ENCODE data around the gene DNAH10. TPM values are rescaled to one million over a fixed set of nuclear protein-coding genes. Genes with fewer than 3 reads are reported as not detected.

Gene DNAH10
- total and polyA plus RNA-seq, 10 of the 15 experiments (the other 5 are each of a cell fraction or from before 2014, with no cell fraction given) = 0.01 to 0.32 (median 0.06) TPM

DNA sequence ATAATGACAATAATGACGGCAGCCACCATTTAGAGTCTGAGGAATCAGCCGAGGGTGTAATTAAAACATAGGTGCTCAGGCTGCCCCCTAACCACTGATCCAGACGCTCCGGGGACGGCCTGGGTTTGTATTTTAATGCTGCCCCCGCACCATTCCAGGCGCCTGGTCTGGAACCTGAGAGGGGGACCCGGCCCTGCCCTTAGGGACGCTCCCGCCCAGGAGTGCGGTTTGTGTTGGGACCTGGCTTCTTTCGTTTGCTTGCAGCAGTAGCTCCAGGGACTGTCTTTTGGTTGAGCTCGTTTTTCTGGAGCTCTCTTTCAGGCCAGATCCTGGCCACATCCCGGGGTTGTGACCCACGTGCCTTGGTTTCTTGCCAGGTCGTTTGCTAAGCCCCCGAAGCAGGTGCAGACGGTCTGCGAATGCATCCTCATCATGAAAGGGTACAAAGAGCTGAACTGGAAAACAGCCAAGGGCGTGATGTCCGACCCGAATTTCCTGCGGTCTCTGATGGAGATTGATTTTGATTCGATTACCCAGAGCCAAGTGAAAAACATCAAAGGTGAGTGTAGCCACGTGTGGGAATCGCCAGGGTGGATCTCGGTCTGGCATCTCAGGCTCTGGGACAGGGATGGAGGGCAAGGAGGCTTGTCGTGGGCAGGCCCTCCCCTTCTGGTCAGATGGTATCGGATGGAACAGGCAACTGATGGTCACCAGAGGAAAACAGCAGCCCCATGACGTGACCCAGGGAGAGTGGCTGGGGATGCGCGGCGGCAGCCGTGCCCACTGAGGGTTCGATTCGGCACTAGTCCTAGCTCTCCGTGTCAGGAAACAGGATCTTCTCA, 147.0 kb downstream of the DNAH10 start:
- ChIA-PET POLR2A (no interaction called here), SMC1A (ENCODE audit: uncharacterized antibody, unreplicated experiment) (no interaction called here), CTCF (interaction anchor here (0.9 kb wide), 1 partner anchor 17 kb away, joined by 6 read pairs; no protein-coding TSS in a partner anchor), RAD21 (ENCODE audit: unreplicated experiment) (interaction anchor here (1.3 kb wide), 1 partner anchor 122 kb away, joined by 3 read pairs; no protein-coding TSS in a partner anchor)
- in situ Hi-C loops (cut with MboI) = no loop called here
- DNase-seq (ENCODE audit: low read depth, low spot score) = no peak
- WGBS (ENCODE audit: insufficient coverage, insufficient replicate concordance, low lambda C conversion rate, missing lambda C conversion rate) = 65% methylated on average over 37 of the region's 37 CpGs
- H3K9ac ChIP-seq (ENCODE audit: control insufficient read depth, insufficient read depth, low read length) = no peak overlapping the region
- ATAC-seq = no peak
- no TSS peak for BruUV-seq (replicated peaks)
- H3K4me3 ChIP-seq = no peak overlapping the region
- no peaks in the 10 kb centered on the region; a peak in 1 of 4 replicates for H3K27me3 ChIP-seq (replicated peaks in 1 of 2; ENCODE audit: control insufficient read depth in 2 of 2, insufficient read depth in 2 of 2, low read length in 1 of 2)
- H3K4me1 ChIP-seq (ENCODE audit: control insufficient read depth, insufficient read depth, low read length) = no peaks in the 10 kb centered on the region
- H3K79me2 ChIP-seq (ENCODE audit: control insufficient read depth, insufficient read depth, low read length) = no peaks in the 10 kb centered on the region
- no peaks in the 10 kb centered on the region for H4K20me1 ChIP-seq (ENCODE audit: control insufficient read depth, insufficient read depth)
- no peak overlapping the region for H3K27ac ChIP-seq (ENCODE audit: control insufficient read depth, insufficient read depth)
- H3K4me2 ChIP-seq (ENCODE audit: control insufficient read depth, insufficient read depth) = no peak overlapping the region
- no peak for FAIRE-seq
- H2AFZ ChIP-seq (ENCODE audit: control insufficient read depth, low read depth, low read length) = no peak overlapping the region
- intact Hi-C loops (cut with micrococcal nuclease; ENCODE audit: unreplicated experiment) = no loop called here
- H3K9me3 ChIP-seq (replicated peaks; ENCODE audit: control insufficient read depth, insufficient read depth, low read length) = no peaks in the 10 kb centered on the region
- H3K36me3 ChIP-seq (ENCODE audit: control insufficient read depth in 2 of 2, insufficient read depth in 2 of 2, low read length in 1 of 2) = no peaks in the 10 kb centered on the region
- TF ChIP-seq, protein P1, sequence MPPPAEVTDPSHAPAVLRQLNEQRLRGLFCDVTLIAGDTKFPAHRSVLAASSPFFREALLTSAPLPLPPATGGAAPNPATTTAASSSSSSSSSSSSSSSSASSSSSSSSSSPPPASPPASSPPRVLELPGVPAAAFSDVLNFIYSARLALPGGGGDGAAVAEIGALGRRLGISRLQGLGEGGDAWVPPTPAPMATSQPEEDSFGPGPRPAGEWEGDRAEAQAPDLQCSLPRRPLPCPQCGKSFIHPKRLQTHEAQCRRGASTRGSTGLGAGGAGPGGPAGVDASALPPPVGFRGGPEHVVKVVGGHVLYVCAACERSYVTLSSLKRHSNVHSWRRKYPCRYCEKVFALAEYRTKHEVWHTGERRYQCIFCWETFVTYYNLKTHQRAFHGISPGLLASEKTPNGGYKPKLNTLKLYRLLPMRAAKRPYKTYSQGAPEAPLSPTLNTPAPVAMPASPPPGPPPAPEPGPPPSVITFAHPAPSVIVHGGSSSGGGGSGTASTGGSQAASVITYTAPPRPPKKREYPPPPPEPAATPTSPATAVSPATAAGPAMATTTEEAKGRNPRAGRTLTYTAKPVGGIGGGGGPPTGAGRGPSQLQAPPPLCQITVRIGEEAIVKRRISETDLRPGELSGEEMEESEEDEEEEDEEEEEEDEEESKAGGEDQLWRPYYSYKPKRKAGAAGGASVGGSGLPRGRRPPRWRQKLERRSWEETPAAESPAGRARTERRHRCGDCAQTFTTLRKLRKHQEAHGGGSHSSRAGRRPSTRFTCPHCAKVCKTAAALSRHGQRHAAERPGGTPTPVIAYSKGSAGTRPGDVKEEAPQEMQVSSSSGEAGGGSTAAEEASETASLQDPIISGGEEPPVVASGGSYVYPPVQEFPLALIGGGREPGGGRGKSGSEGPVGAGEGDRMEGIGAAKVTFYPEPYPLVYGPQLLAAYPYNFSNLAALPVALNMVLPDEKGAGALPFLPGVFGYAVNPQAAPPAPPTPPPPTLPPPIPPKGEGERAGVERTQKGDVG (CRISPR knock-in tag; IDR thresholded peaks at IDR 0.05) = no peak
- TF ChIP-seq NRF1 (conservative IDR thresholded peaks at IDR 0.05; ENCODE audit: low read depth, low read length) = no peak
- TF ChIP-seq, protein P2, sequence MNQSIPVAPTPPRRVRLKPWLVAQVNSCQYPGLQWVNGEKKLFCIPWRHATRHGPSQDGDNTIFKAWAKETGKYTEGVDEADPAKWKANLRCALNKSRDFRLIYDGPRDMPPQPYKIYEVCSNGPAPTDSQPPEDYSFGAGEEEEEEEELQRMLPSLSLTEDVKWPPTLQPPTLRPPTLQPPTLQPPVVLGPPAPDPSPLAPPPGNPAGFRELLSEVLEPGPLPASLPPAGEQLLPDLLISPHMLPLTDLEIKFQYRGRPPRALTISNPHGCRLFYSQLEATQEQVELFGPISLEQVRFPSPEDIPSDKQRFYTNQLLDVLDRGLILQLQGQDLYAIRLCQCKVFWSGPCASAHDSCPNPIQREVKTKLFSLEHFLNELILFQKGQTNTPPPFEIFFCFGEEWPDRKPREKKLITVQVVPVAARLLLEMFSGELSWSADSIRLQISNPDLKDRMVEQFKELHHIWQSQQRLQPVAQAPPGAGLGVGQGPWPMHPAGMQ (IDR thresholded peaks at IDR 0.05; ENCODE audit: borderline replicate concordance) = no peak
- no peak for TF ChIP-seq SMARCA5 (IDR thresholded peaks at IDR 0.05)
- no peak for TF ChIP-seq NBN (IDR thresholded peaks at IDR 0.05)
- TF ChIP-seq, protein P3, sequence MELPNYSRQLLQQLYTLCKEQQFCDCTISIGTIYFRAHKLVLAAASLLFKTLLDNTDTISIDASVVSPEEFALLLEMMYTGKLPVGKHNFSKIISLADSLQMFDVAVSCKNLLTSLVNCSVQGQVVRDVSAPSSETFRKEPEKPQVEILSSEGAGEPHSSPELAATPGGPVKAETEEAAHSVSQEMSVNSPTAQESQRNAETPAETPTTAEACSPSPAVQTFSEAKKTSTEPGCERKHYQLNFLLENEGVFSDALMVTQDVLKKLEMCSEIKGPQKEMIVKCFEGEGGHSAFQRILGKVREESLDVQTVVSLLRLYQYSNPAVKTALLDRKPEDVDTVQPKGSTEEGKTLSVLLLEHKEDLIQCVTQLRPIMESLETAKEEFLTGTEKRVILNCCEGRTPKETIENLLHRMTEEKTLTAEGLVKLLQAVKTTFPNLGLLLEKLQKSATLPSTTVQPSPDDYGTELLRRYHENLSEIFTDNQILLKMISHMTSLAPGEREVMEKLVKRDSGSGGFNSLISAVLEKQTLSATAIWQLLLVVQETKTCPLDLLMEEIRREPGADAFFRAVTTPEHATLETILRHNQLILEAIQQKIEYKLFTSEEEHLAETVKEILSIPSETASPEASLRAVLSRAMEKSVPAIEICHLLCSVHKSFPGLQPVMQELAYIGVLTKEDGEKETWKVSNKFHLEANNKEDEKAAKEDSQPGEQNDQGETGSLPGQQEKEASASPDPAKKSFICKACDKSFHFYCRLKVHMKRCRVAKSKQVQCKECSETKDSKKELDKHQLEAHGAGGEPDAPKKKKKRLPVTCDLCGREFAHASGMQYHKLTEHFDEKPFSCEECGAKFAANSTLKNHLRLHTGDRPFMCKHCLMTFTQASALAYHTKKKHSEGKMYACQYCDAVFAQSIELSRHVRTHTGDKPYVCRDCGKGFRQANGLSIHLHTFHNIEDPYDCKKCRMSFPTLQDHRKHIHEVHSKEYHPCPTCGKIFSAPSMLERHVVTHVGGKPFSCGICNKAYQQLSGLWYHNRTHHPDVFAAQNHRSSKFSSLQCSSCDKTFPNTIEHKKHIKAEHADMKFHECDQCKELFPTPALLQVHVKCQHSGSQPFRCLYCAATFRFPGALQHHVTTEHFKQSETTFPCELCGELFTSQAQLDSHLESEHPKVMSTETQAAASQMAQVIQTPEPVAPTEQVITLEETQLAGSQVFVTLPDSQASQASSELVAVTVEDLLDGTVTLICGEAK (IDR thresholded peaks at IDR 0.05; ENCODE audit: borderline replicate concordance) = no peak
- TF ChIP-seq IKZF1 (conservative IDR thresholded peaks at IDR 0.05) = no peak
- TF ChIP-seq JUNB (IDR thresholded peaks at IDR 0.05) = no peak
- no peak for TF ChIP-seq BHLHE40 (IDR thresholded peaks at IDR 0.05; ENCODE audit: borderline replicate concordance in 1 of 2, low read depth in 2 of 2, low read length in 1 of 2)
- no peak for TF ChIP-seq ZZZ3 (IDR thresholded peaks at IDR 0.05; ENCODE audit: control insufficient read depth, insufficient read length, low read depth)
- no peak for TF ChIP-seq RAD51 (IDR thresholded peaks at IDR 0.05)
- TF ChIP-seq, protein P4, sequence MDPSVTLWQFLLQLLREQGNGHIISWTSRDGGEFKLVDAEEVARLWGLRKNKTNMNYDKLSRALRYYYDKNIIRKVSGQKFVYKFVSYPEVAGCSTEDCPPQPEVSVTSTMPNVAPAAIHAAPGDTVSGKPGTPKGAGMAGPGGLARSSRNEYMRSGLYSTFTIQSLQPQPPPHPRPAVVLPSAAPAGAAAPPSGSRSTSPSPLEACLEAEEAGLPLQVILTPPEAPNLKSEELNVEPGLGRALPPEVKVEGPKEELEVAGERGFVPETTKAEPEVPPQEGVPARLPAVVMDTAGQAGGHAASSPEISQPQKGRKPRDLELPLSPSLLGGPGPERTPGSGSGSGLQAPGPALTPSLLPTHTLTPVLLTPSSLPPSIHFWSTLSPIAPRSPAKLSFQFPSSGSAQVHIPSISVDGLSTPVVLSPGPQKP (IDR thresholded peaks at IDR 0.05; ENCODE audit: low read depth, low read length) = no peak
- TF ChIP-seq MEF2A (IDR thresholded peaks at IDR 0.05; ENCODE audit: insufficient read depth, low read depth, low read length) = no peak
